Islet precursor cell (in vitro differentiated cells): ENCODE data around the gene SMC3.
"Not testable (repeated sequence)": the region's sequence is repeated elsewhere in the genome, so short reads cannot be mapped to it uniquely, and the experiment has no call there.

Experiments
- DNase-seq: peaks from one replicate; pipeline ENCODE4 v3.0.0-alpha.2; 2018

SMC3 gene

GRCh38 chr10:110591760-110592159 is 24.3 kb downstream of the SMC3 start:
- no peak for DNase-seq

- no peak for DNase-seq
These were observed 30.0 kb downstream of the SMC3 start for GRCh38 chr10:110597476-110597875.

GRCh38 chr10:110600487-110601101 is 33.1 kb downstream of the SMC3 start:
- peak; percentile 64 for DNase-seq

GRCh38 chr10:110601581-110601980 is 34.1 kb downstream of the SMC3 start:
- no peak for DNase-seq

GRCh38 chr10:110608087-110608486 is 40.6 kb downstream of the SMC3 start:
- no peak for DNase-seq

- DNase-seq = peak; percentile 60
These were observed 42.1 kb downstream of the SMC3 start for GRCh38 chr10:110609605-110610004.

- peak; percentile 85 for DNase-seq
These were observed 42.8 kb downstream of the SMC3 start for GRCh38 chr10:110610308-110610774.

- not testable (repeated sequence) for DNase-seq
These were observed 43.3 kb downstream of the SMC3 start for GRCh38 chr10:110610781-110611180.

- no peak for DNase-seq
These were observed 44.6 kb downstream of the SMC3 start for GRCh38 chr10:110612087-110612486.

GRCh38 chr10:110612629-110613028 is 45.1 kb downstream of the SMC3 start:
- DNase-seq = no peak

GRCh38 chr10:110613341-110613995 is 46.0 kb downstream of the SMC3 start:
- no peak for DNase-seq

GRCh38 chr10:110613996-110614495 is 46.6 kb downstream of the SMC3 start:
- no peak for DNase-seq

GRCh38 chr10:110615057-110615747 is 47.7 kb downstream of the SMC3 start:
- DNase-seq = peak; percentile 69

- DNase-seq = no peak
These were observed 49.1 kb downstream of the SMC3 start for GRCh38 chr10:110616493-110617033.

- no peak for DNase-seq
These were observed 50.1 kb downstream of the SMC3 start for GRCh38 chr10:110617425-110618229.

- no peak for DNase-seq
These were observed 50.7 kb downstream of the SMC3 start for GRCh38 chr10:110618230-110618610.

- peak; percentile 60 for DNase-seq
These were observed 52.3 kb downstream of the SMC3 start for GRCh38 chr10:110619514-110620397.

GRCh38 chr10:110620398-110620719 is 52.9 kb downstream of the SMC3 start:
- DNase-seq = no peak

- not testable (repeated sequence) for DNase-seq
These were observed 55.8 kb downstream of the SMC3 start for GRCh38 chr10:110623316-110623715.

- DNase-seq = no peak
These were observed 57.9 kb downstream of the SMC3 start for GRCh38 chr10:110625356-110625894.
